KMS-11 (cell line): ENCODE results near the gene MARK4.
A peak's percentile ranks its signal among the peaks of the same experiment; 100 is the strongest.

ENCODE experiments used
- H2AFZ ChIP-seq: fragments of 200-600 bp; sonication (generic); 2 replicates; pipeline ENCODE4 v1.6.1; 2016; ENCODE audit warnings: antibody characterized with exemption, mixed run types, low read depth
- H3K27ac ChIP-seq: fragments of 200-600 bp; sonication (generic); 2 replicates; pipeline ENCODE4 v1.6.1; 2016; ENCODE audit warnings: mild to moderate bottlenecking, mixed run types
- H3K27me3 ChIP-seq: fragments of 200-600 bp; sonication (generic); 2 replicates; pipeline ENCODE4 v1.6.1; 2017; ENCODE audit warnings: mild to moderate bottlenecking, low read depth, mixed run types, moderate library complexity; ENCODE audit not compliant: insufficient read depth
- H3K36me3 ChIP-seq: fragments of 200-600 bp; sonication (generic); 2 replicates; pipeline ENCODE4 v1.6.1; 2017; ENCODE audit warnings: mild to moderate bottlenecking, mixed run types; ENCODE audit not compliant: insufficient read depth
- H3K4me1 ChIP-seq: fragments of 200-600 bp; sonication (generic); 2 replicates; pipeline ENCODE4 v1.6.1; 2016; ENCODE audit warnings: mild to moderate bottlenecking, low read depth, mixed run types; ENCODE audit not compliant: poor library complexity, severe bottlenecking
- H3K4me2 ChIP-seq: fragments of 200-600 bp; sonication (generic); 2 replicates; pipeline ENCODE4 v1.7.0; 2016; ENCODE audit warnings: mild to moderate bottlenecking, mixed run types
- H3K4me3 ChIP-seq: fragments of 200-600 bp; sonication (generic); IDR thresholded peaks from 2 replicates; pipeline ENCODE4 v1.6.1; 2017; ENCODE audit warnings: low read depth, low read length, mixed read lengths; ENCODE audit not compliant: insufficient read depth
- H3K79me2 ChIP-seq: fragments of 200-600 bp; sonication (generic); 2 replicates; pipeline ENCODE4 v1.6.1; 2016; ENCODE audit warnings: low read depth, mixed run types; ENCODE audit not compliant: insufficient read depth
- H3K9ac ChIP-seq: fragments of 200-600 bp; sonication (generic); 2 replicates; pipeline ENCODE4 v1.6.1; 2016; ENCODE audit warnings: mild to moderate bottlenecking, mixed run types
- H4K20me1 ChIP-seq: fragments of 200-600 bp; sonication (generic); 2 replicates; pipeline ENCODE4 v1.6.1; 2016; ENCODE audit warnings: mild to moderate bottlenecking, mixed run types; ENCODE audit not compliant: insufficient read depth
- TF ChIP-seq, protein P1 (sequence below): fragments of 200-600 bp; sonication (generic); conservative IDR thresholded peaks from 2 replicates; pipeline ENCODE4 v1.6.1; 2017; ENCODE audit warnings: low read depth, mild to moderate bottlenecking, antibody characterized with exemption, low read length, moderate library complexity, mixed read lengths

The MARK4 gene

DNA sequence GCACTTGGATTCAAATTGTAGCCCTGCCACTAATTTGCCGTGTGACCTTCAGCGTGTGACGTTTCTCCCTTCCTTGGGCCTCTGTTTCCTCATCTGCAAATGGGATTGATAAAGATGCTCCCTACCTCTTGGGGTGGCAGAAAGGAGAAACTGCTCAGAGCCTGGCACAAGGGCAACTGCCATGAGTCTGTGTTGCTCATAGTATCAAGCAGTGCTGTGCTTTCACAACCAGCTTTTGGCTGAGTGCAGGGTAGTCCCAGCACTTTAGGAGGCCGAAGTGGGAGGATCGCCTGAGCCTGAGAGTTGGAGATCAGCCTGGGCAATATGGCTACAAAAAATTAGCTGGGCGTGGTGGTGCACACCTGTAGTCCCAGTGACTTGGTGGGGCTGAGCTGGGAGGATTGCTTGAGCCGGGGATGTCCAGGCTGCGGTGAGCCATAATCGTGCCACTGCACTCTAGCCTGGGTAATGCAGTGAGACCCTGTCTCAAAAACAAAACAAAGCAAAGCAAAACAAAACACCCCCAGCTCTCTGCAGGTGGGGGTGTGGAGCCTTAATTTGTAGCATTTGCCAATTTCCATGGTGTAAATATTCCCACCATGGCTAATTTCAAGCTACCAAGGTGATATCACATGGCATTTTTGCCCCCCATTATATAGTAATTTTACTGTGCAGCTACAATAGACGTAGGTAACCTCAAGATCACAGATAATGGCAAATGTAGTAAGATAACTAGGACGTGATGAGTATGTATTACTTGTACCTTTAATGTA is 1.6 kb upstream of the MARK4 start:
- Histone ChIP-seq H3K36me3 (no peaks in the 10 kb centered on the region), H3K27me3 (peaks cover 5% of the 10 kb centered on the region; the same call in 1 of the 2 replicates), H2AFZ (no peak overlapping the region; the same call in 1 of the 2 replicates), H3K79me2 (peaks cover 6% of the 10 kb centered on the region; the same call in 1 of the 2 replicates), H3K27ac (no peak overlapping the region), H3K4me1 (peaks cover 47% of the 10 kb centered on the region), H3K4me2 (peak overlapping the region; percentile 97; the same call in 1 of the 2 replicates), H3K4me3 (no peak overlapping the region), H4K20me1 (no peaks in the 10 kb centered on the region), H3K9ac (no peak overlapping the region)
- TF ChIP-seq, protein P1, sequence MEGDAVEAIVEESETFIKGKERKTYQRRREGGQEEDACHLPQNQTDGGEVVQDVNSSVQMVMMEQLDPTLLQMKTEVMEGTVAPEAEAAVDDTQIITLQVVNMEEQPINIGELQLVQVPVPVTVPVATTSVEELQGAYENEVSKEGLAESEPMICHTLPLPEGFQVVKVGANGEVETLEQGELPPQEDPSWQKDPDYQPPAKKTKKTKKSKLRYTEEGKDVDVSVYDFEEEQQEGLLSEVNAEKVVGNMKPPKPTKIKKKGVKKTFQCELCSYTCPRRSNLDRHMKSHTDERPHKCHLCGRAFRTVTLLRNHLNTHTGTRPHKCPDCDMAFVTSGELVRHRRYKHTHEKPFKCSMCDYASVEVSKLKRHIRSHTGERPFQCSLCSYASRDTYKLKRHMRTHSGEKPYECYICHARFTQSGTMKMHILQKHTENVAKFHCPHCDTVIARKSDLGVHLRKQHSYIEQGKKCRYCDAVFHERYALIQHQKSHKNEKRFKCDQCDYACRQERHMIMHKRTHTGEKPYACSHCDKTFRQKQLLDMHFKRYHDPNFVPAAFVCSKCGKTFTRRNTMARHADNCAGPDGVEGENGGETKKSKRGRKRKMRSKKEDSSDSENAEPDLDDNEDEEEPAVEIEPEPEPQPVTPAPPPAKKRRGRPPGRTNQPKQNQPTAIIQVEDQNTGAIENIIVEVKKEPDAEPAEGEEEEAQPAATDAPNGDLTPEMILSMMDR: no peak

GRCh38 chr19:45250216-45250831 is 747 bp upstream of the MARK4 start:
- no peaks in the 10 kb centered on the region for H3K36me3 ChIP-seq
- peaks cover 10% of the 10 kb centered on the region; the same call in 1 of the 2 replicates for H3K79me2 ChIP-seq
- TF ChIP-seq, protein P1: no peak
- H2AFZ ChIP-seq: peak overlapping the region; percentile 98
- H3K9ac ChIP-seq: no peak overlapping the region; the same call in 1 of the 2 replicates
- H3K4me2 ChIP-seq: peak overlapping the region; percentile 97
- H3K4me1 ChIP-seq: peaks cover 47% of the 10 kb centered on the region
- peaks cover 5% of the 10 kb centered on the region; the same call in 1 of the 2 replicates for H3K27me3 ChIP-seq
- no peaks in the 10 kb centered on the region for H4K20me1 ChIP-seq
- H3K4me3 ChIP-seq: no peak overlapping the region
- no peak overlapping the region for H3K27ac ChIP-seq

- Histone ChIP-seq H3K79me2 (peaks cover 10% of the 10 kb centered on the region; the same call in 1 of the 2 replicates), H3K4me1 (peaks cover 47% of the 10 kb centered on the region), H3K27ac (no peak overlapping the region), H3K27me3 (peaks cover 5% of the 10 kb centered on the region; the same call in 1 of the 2 replicates), H3K4me3 (no peak overlapping the region), H3K9ac (peak overlapping the region; percentile 50; the same call in 1 of the 2 replicates), H3K4me2 (peak overlapping the region; percentile 94), H2AFZ (no peak overlapping the region; the same call in 1 of the 2 replicates), H4K20me1 (no peaks in the 10 kb centered on the region), H3K36me3 (no peaks in the 10 kb centered on the region)
- TF ChIP-seq, protein P1: no peak
These were observed 632 bp downstream of the MARK4 start for GRCh38 chr19:45251452-45252354.

- Histone ChIP-seq H3K27me3 (no peaks in the 10 kb centered on the region; the same call in 1 of the 2 replicates), H3K36me3 (no peaks in the 10 kb centered on the region), H3K27ac (no peak overlapping the region), H3K4me2 (no peak overlapping the region; the same call in 1 of the 2 replicates), H3K4me1 (peaks cover 42% of the 10 kb centered on the region), H2AFZ (no peak overlapping the region), H3K9ac (no peak overlapping the region), H3K4me3 (no peak overlapping the region), H4K20me1 (no peaks in the 10 kb centered on the region), H3K79me2 (peaks cover 10% of the 10 kb centered on the region; the same call in 1 of the 2 replicates)
- TF ChIP-seq, protein P1: no peak
These were observed 2.4 kb downstream of the MARK4 start for GRCh38 chr19:45253396-45254027.
